Esophagus squamous epithelium (tissue), 5 donors: ENCODE measurements around the gene ITSN1. TPM values are rescaled to one million over a fixed set of nuclear protein-coding genes. Genes with fewer than 3 reads are reported as not detected.
"Not testable (repeated sequence)": the region's sequence is repeated elsewhere in the genome, so short reads cannot be mapped to it uniquely, and the experiment has no call there.

ENCODE experiments used
- DNase-seq: peaks from one replicate; lab custom pipeline; 2025; lab: John Stamatoyannopoulos, UW
- H3K27ac ChIP-seq, 4 donors: fragments of 200-600 bp; sonication (generic); one replicate each; pipeline ENCODE4 v1.5.1; 2016 to 2019; ENCODE audit warnings: mild to moderate bottlenecking in 1 of 4
- H3K27me3 ChIP-seq, 4 donors: fragments of 200-600 bp; sonication (generic); 1 replicate in 3 of 4; 2 replicates in 1 of 4; pipeline versions ENCODE4 v1.5.1 to v1.6.0; 2017 to 2021; ENCODE audit warnings: antibody characterized with exemption in 1 of 4
- H3K36me3 ChIP-seq, 3 donors: fragments of 200-600 bp; sonication (generic); one replicate each; pipeline ENCODE4 v1.5.1; 2016 to 2019
- H3K4me1 ChIP-seq, 3 donors: fragments of 200-600 bp; sonication (generic); one replicate each; pipeline ENCODE4 v1.5.1; 2017 to 2019
- H3K4me3 ChIP-seq, 4 donors: fragments of 200-600 bp; sonication (generic); 1 replicate in 3 of 4; 2 replicates in 1 of 4; pipeline ENCODE4 v1.5.1; 2016 to 2019; ENCODE audit warnings: mild to moderate bottlenecking in 2 of 4, moderate library complexity in 1 of 4
- H3K9me3 ChIP-seq, 3 donors: fragments of 200-600 bp; sonication (generic); one replicate each; pipeline ENCODE4 v1.5.1; 2016 to 2019
- POLR2A ChIP-seq, 4 donors: fragments of 450-650 bp; IDR thresholded peaks; one replicate each; pipeline ENCODE4 v1.6.1; 2017; ENCODE audit warnings: antibody characterized with exemption in 4 of 4, mild to moderate bottlenecking in 4 of 4, moderate library complexity in 3 of 4
- WGBS, 2 donors: methylation state at CpG; one replicate each; pipeline ENCODE4 v1.1.5; 2018; 5-methylcytosine and 5-hydroxymethylcytosine counted together
- intact Hi-C: fragments of 100-400 bp; cut with DNase I; formaldehyde crosslinking; loops from one replicate; pipeline ENCODE4 v1.15.0; 2022
- total RNA-seq, 4 donors: library from RNA; depleted of rRNA; stranded (reverse); fragments of >200 nt; gene quantifications; one replicate each; pipeline ENCODE4 v1.1.0, GENCODE V29; 2016
- TF ChIP-seq, protein P1 (sequence below), 6 experiments: fragments of 450-650 bp in 4 of 6; fragments of 200-600 bp in 2 of 6; sonication (generic) in 2 of 6; IDR thresholded peaks; one replicate each; pipeline ENCODE4 v1.5.1; 2016 to 2019; ENCODE audit warnings: antibody characterized with exemption in 6 of 6, mild to moderate bottlenecking in 4 of 6, moderate library complexity in 4 of 6
- donor health status: DM: yes; HTN: yes; CAD: no.

Gene ITSN1
- total RNA-seq, 4 donors from 2014 or later: 9.5 to 27.1 (median 11.6) TPM

DNA sequence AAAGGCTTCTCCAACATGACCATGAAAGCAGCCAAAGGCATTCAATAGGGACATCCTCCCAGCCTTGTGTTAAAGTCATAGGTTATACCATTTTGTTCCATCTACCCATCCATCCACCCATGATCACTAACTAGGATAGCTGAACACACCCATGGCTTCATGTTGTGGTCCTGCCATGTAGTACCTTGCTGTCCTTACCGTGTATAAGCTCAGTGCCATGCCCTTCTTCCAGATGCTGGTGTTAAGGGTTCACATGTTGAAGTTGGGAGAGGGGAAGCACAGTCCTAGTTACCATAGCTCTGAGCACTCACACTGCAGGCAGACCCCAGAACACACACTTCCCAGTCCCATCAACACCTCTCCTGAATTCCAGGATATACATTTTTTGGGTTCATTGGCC, 221.8 kb downstream of the ITSN1 start:
- H3K4me3 ChIP-seq: no peak overlapping the region
- intact Hi-C loops: no loop called here
- DNase-seq: no peak
- no peaks in the 10 kb centered on the region for H3K36me3 ChIP-seq
- H3K4me1 ChIP-seq: peaks cover 0 to under 1% (median 0%) of the 10 kb centered on the region in 3 donors
- no peak overlapping the region for H3K27ac ChIP-seq
- TF ChIP-seq POLR2A (IDR thresholded peaks at IDR 0.05): no peak
- TF ChIP-seq, protein P1, sequence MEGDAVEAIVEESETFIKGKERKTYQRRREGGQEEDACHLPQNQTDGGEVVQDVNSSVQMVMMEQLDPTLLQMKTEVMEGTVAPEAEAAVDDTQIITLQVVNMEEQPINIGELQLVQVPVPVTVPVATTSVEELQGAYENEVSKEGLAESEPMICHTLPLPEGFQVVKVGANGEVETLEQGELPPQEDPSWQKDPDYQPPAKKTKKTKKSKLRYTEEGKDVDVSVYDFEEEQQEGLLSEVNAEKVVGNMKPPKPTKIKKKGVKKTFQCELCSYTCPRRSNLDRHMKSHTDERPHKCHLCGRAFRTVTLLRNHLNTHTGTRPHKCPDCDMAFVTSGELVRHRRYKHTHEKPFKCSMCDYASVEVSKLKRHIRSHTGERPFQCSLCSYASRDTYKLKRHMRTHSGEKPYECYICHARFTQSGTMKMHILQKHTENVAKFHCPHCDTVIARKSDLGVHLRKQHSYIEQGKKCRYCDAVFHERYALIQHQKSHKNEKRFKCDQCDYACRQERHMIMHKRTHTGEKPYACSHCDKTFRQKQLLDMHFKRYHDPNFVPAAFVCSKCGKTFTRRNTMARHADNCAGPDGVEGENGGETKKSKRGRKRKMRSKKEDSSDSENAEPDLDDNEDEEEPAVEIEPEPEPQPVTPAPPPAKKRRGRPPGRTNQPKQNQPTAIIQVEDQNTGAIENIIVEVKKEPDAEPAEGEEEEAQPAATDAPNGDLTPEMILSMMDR (IDR thresholded peaks at IDR 0.05): no peak
- H3K9me3 ChIP-seq: no peaks in the 10 kb centered on the region
- H3K27me3 ChIP-seq: no peaks in the 10 kb centered on the region
- WGBS, 2 donors: 83 to 100% methylated on average over 1 of the region's 1 CpG

DNA sequence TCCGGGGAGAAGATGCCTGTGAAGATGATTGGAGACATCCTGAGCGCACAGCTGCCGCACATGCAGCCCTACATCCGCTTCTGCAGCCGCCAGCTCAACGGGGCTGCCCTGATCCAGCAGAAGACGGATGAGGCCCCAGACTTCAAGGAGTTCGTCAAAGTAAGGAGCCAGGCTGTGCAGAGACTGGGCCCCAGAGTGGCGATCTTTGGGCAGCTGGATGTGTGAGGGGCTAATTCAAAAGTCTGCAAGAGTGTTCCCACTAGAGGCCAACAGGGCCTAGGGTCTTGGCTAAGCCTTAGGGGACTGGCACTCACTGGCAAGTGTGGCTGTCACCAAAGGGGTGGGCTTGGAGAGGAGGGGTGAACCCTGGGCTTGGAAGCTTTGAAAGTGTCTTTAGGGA, 222.9 kb downstream of the ITSN1 start:
- Histone ChIP-seq H3K27me3 (no peaks in the 10 kb centered on the region), H3K4me3 (no peak overlapping the region), H3K27ac (no peak overlapping the region), H3K9me3 (no peaks in the 10 kb centered on the region), H3K4me1 (no peaks in the 10 kb centered on the region), H3K36me3 (no peaks in the 10 kb centered on the region)
- intact Hi-C loops: no loop called here
- TF ChIP-seq, protein P1 (IDR thresholded peaks at IDR 0.05): no peak
- no peak for TF ChIP-seq POLR2A (IDR thresholded peaks at IDR 0.05)
- WGBS, 2 donors: 97% methylated on average over 8 of the region's 9 CpGs; no CpG with 5 or more reads in 1 of the 2 donors
- no peak for DNase-seq

DNA sequence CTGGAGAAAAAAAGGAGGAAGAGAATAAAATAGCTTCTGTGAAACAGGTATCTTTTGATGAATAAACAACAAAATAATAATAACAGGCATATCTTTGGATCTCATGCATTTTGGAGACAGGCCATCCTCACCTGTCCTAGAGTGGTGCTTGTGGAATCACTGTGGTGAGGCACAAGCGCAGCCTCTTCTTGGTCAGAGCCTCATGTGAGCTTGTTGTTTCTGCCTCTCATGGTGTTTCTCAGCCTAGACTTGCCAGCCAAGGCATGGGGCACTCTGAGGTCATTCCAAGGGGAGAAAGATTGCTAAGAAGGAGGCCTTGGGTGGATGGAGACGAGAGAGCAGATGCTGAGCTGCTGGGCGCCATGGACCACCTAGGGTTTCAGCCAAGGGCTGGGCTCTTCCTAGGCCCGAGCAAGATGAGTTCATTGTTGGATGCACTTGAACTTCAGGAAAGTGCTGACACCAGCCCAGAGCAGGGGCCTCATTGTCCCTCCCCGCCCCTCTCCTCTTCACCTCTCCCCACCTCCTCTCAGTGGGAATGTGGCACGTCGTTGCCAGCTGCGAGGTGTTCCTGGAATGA, 223.8 kb downstream of the ITSN1 start:
- H3K4me3 ChIP-seq: no peak overlapping the region
- WGBS, 2 donors: 71 to 91% methylated on average over 4 to 5 of the region's 8 CpGs
- no peaks in the 10 kb centered on the region for H3K9me3 ChIP-seq
- H3K4me1 ChIP-seq: no peaks in the 10 kb centered on the region
- no peak for DNase-seq
- no peaks in the 10 kb centered on the region for H3K36me3 ChIP-seq
- TF ChIP-seq, protein P1 (IDR thresholded peaks at IDR 0.05): no peak
- no peak for TF ChIP-seq POLR2A (IDR thresholded peaks at IDR 0.05)
- H3K27me3 ChIP-seq: no peaks in the 10 kb centered on the region
- intact Hi-C loops: no loop called here
- no peak overlapping the region for H3K27ac ChIP-seq

DNA sequence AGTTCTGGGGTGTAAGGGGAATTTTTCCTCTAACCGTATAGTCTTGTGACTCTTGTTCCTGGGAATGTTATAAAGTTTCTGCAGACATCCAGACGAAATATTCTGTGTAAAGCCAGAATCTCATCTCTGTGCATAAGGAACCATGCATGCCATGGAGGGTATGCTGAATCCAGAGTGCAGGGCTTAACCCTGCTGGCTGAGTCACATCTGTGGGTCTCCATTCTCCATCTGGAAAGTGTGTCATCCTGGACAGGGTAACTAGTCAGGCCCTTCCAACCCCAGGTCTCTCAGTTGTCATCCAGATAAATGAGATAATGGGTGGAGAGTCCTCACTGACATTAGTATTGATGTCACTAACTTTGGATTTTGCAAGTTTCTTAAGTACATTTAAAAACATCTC, 224.5 kb downstream of the ITSN1 start:
- no peaks in the 10 kb centered on the region for H3K9me3 ChIP-seq
- no peak for TF ChIP-seq POLR2A (IDR thresholded peaks at IDR 0.05)
- TF ChIP-seq, protein P1 (IDR thresholded peaks at IDR 0.05): no peak
- intact Hi-C loops: no loop called here
- no peaks in the 10 kb centered on the region for H3K4me1 ChIP-seq
- WGBS, 2 donors: 74 to 100% methylated on average over 2 of the region's 2 CpGs
- DNase-seq: no peak
- H3K36me3 ChIP-seq: no peaks in the 10 kb centered on the region
- H3K4me3 ChIP-seq: no peak overlapping the region
- no peak overlapping the region for H3K27ac ChIP-seq
- no peaks in the 10 kb centered on the region for H3K27me3 ChIP-seq

DNA sequence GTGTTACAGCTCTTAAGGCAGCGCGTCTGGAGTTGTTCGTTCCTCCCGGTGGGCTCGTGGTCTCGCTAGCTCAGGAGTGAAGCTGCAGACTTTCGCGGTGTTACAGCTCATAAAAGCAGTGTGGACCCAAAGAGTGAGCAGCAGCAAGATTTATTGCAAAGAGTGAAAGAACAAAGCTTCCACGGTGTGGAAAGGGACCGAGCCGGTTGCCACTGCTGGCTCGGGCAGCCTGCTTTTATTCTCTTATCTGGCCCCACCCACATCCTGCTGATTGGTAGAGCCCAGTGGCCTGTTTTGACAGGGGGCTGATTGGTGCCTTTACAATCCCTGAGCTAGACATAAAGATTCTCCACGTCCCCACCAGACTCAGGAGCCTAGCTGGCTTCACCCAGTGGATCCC, 225.6 kb downstream of the ITSN1 start:
- H3K27ac ChIP-seq, H3K27me3 ChIP-seq, H3K9me3 ChIP-seq, DNase-seq, H3K4me3 ChIP-seq, H3K36me3 ChIP-seq, intact Hi-C loops, H3K4me1 ChIP-seq: not testable (repeated sequence)
- 59% methylated on average over 12 of the region's 13 CpGs; no CpG with 5 or more reads in 1 of the 2 donors for WGBS, 2 donors

DNA sequence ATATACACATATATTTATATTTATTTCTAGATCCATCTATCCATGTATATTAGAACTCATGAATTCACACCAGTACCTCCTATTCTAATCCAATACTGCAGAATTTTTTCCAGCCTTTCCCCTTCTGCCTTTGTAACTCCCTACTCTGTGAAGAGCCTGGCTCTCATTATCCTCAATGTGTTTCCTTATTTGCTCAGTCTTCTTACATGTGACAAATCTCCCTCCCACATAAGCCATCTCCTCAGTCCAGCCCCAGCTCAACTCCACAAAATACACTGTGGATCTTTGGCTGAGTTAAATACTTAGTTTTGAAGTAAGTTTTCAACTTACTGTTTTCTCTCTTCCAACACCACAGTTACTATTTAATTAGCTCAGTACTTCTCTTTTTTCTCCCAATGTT, 227.6 kb downstream of the ITSN1 start:
- intact Hi-C loops: no loop called here
- Histone ChIP-seq H3K4me3 (no peak overlapping the region), H3K36me3 (no peaks in the 10 kb centered on the region), H3K27ac (no peak overlapping the region), H3K4me1 (no peaks in the 10 kb centered on the region), H3K9me3 (no peaks in the 10 kb centered on the region), H3K27me3 (no peaks in the 10 kb centered on the region)
- no peak for TF ChIP-seq POLR2A (IDR thresholded peaks at IDR 0.05)
- TF ChIP-seq, protein P1 (IDR thresholded peaks at IDR 0.05): no peak
- DNase-seq: no peak
